SK-N-MC (cell line): ENCODE results near the gene PDE4D.
A peak's percentile ranks its signal among the peaks of the same experiment; 100 is the strongest.

Experiments
- DNase-seq: peaks from one replicate; pipeline ENCODE4 v3.0.0-alpha.2; 2011; ENCODE audit warnings: low read depth, low spot score
- H3K27ac ChIP-seq: fragments of 200-600 bp; sonication (generic); 2 replicates; pipeline ENCODE4 v1.5.1; 2016; ENCODE audit warnings: mixed run types
- H3K36me3 ChIP-seq: fragments of 200-600 bp; sonication (generic); 2 replicates; pipeline ENCODE4 v1.6.1; 2017; ENCODE audit warnings: antibody characterized with exemption, low read length, mixed read lengths; ENCODE audit not compliant: insufficient read depth
- H3K4me3 ChIP-seq: fragments of 200-600 bp; sonication (generic); 2 replicates; pipeline ENCODE4 v1.5.1; 2016
- H3K9ac ChIP-seq: fragments of 200-600 bp; sonication (generic); 2 replicates; pipeline ENCODE4 v1.8.0; 2017; ENCODE audit warnings: mixed run types, mixed read lengths; ENCODE audit not compliant: insufficient read length
- H3K9me3 ChIP-seq: fragments of 200-600 bp; sonication (generic); 2 replicates; pipeline ENCODE4 v1.6.1; 2017; ENCODE audit warnings: low read depth, mild to moderate bottlenecking, antibody characterized with exemption, low read length, moderate library complexity, mixed read lengths
- EZH2 ChIP-seq: fragments of 200-600 bp; sonication (generic); IDR thresholded peaks from one replicate; pipeline ENCODE4 v1.6.1; 2017; ENCODE audit warnings: antibody characterized with exemption
- FOXP2 ChIP-seq: optimal IDR thresholded peaks from 2 replicates; pipeline ENCODE3; 2011; ENCODE audit warnings: mild to moderate bottlenecking, moderate library complexity; ENCODE audit not compliant: insufficient read depth; ENCODE audit errors: extremely low read length, control extremely low read depth
- POLR2AphosphoS5 ChIP-seq: IDR thresholded peaks from 2 replicates; pipeline ENCODE4 v1.6.1; 2012; ENCODE audit warnings: mild to moderate bottlenecking, low read depth, low read length, borderline replicate concordance

PDE4D gene

GRCh38 chr5:58985759-58986158 lies 907.8 kb downstream of the PDE4D start:
- no peak overlapping the region for H3K4me3 ChIP-seq
- H3K27ac ChIP-seq, result no peak overlapping the region
- peak; percentile 57 for DNase-seq
- H3K36me3 ChIP-seq, result peaks cover 30% of the 10 kb centered on the region
- H3K9ac ChIP-seq, result no peak overlapping the region
- no peaks in the 10 kb centered on the region for H3K9me3 ChIP-seq
- no peak for TF ChIP-seq EZH2
- no peak for TF ChIP-seq POLR2AphosphoS5
- TF ChIP-seq FOXP2, result no peak

- Histone ChIP-seq H3K27ac (no peak overlapping the region), H3K9me3 (no peaks in the 10 kb centered on the region), H3K36me3 (peaks cover 25% of the 10 kb centered on the region), H3K9ac (no peak overlapping the region), H3K4me3 (no peak overlapping the region)
- no peak for DNase-seq
- no peak for TF ChIP-seq POLR2AphosphoS5
- no peak for TF ChIP-seq EZH2
- TF ChIP-seq FOXP2, result no peak
Measured at GRCh38 chr5:58985311-58985710, 908.2 kb downstream of the PDE4D start.

- H3K4me3 ChIP-seq, result no peak overlapping the region
- no peak overlapping the region for H3K9ac ChIP-seq
- TF ChIP-seq POLR2AphosphoS5 (no peak), FOXP2 (no peak), EZH2 (no peak)
- no peak overlapping the region for H3K27ac ChIP-seq
- no peaks in the 10 kb centered on the region for H3K9me3 ChIP-seq
- DNase-seq, result no peak
- peaks cover 15% of the 10 kb centered on the region for H3K36me3 ChIP-seq
Measured at GRCh38 chr5:58983526-58984452, 909.7 kb downstream of the PDE4D start.

- peaks cover 19% of the 10 kb centered on the region; the same call in 1 of the 2 replicates for H3K36me3 ChIP-seq
- no peaks in the 10 kb centered on the region for H3K9me3 ChIP-seq
- TF ChIP-seq POLR2AphosphoS5, result no peak
- no peak for TF ChIP-seq EZH2
- TF ChIP-seq FOXP2, result no peak
- DNase-seq, result no peak
- H3K9ac ChIP-seq, result no peak overlapping the region
- no peak overlapping the region for H3K27ac ChIP-seq
- H3K4me3 ChIP-seq, result no peak overlapping the region
Measured at GRCh38 chr5:58980890-58981289, 912.6 kb downstream of the PDE4D start.

GRCh38 chr5:58979090-58979489 lies 914.4 kb downstream of the PDE4D start:
- Histone ChIP-seq H3K4me3 (no peak overlapping the region), H3K9ac (no peak overlapping the region), H3K9me3 (no peaks in the 10 kb centered on the region), H3K36me3 (peaks cover 34% of the 10 kb centered on the region; the same call in 1 of the 2 replicates), H3K27ac (no peak overlapping the region)
- TF ChIP-seq EZH2 (no peak), FOXP2 (no peak), POLR2AphosphoS5 (no peak)
- DNase-seq, result no peak

GRCh38 chr5:58974601-58975000 lies 918.9 kb downstream of the PDE4D start:
- Histone ChIP-seq H3K9me3 (no peaks in the 10 kb centered on the region), H3K9ac (no peak overlapping the region), H3K4me3 (no peak overlapping the region), H3K27ac (no peak overlapping the region), H3K36me3 (peaks cover 36% of the 10 kb centered on the region; the same call in 1 of the 2 replicates)
- no peak for DNase-seq
- TF ChIP-seq FOXP2, result no peak
- TF ChIP-seq EZH2, result no peak
- TF ChIP-seq POLR2AphosphoS5, result no peak

- H3K9ac ChIP-seq, result no peak overlapping the region
- H3K4me3 ChIP-seq, result no peak overlapping the region
- no peak for DNase-seq
- H3K9me3 ChIP-seq, result no peaks in the 10 kb centered on the region
- peaks cover 36% of the 10 kb centered on the region; the same call in 1 of the 2 replicates for H3K36me3 ChIP-seq
- no peak overlapping the region for H3K27ac ChIP-seq
- no peak for TF ChIP-seq EZH2
- no peak for TF ChIP-seq POLR2AphosphoS5
- no peak for TF ChIP-seq FOXP2
Measured at GRCh38 chr5:58974083-58974482, 919.4 kb downstream of the PDE4D start.

GRCh38 chr5:58972301-58972700 lies 921.2 kb downstream of the PDE4D start:
- DNase-seq, result no peak
- no peak overlapping the region for H3K9ac ChIP-seq
- peaks cover 36% of the 10 kb centered on the region; the same call in 1 of the 2 replicates for H3K36me3 ChIP-seq
- no peak overlapping the region for H3K27ac ChIP-seq
- no peak for TF ChIP-seq EZH2
- TF ChIP-seq FOXP2, result no peak
- TF ChIP-seq POLR2AphosphoS5, result no peak
- no peaks in the 10 kb centered on the region for H3K9me3 ChIP-seq
- H3K4me3 ChIP-seq, result no peak overlapping the region

- no peak for DNase-seq
Measured at GRCh38 chr5:58970766-58971165, 922.8 kb downstream of the PDE4D start.

More at GRCh38 chr5:58970766-58971165, 922.8 kb downstream of the PDE4D start:
- H3K36me3 ChIP-seq, result peaks cover 26% of the 10 kb centered on the region; the same call in 1 of the 2 replicates
- TF ChIP-seq FOXP2 (no peak), POLR2AphosphoS5 (no peak), EZH2 (no peak)
- H3K27ac ChIP-seq, result no peak overlapping the region
- H3K9me3 ChIP-seq, result no peaks in the 10 kb centered on the region
- no peak overlapping the region for H3K4me3 ChIP-seq
- no peak overlapping the region for H3K9ac ChIP-seq
